Loucy (cell line): ENCODE measurements around the gene ACTR5.

Experiments used
- H2AFZ ChIP-seq: fragments of 200-600 bp; sonication (generic); 2 replicates; pipeline ENCODE4 v1.6.0; 2016; ENCODE audit warnings: antibody characterized with exemption, mild to moderate bottlenecking, low read length, moderate library complexity
- H3F3A ChIP-seq: fragments of 200-600 bp; 2 replicates; pipeline ENCODE4 v1.6.0; 2016; ENCODE audit warnings: antibody characterized with exemption, low read depth, mild to moderate bottlenecking
- H3K27me3 ChIP-seq: fragments of 200-600 bp; sonication (generic); 2 replicates; pipeline ENCODE4 v1.6.1; 2014; ENCODE audit warnings: low read length, mild to moderate bottlenecking; ENCODE audit not compliant: insufficient read depth, poor library complexity, severe bottlenecking
- H3K36me3 ChIP-seq: fragments of 200-600 bp; sonication (generic); 2 replicates; pipeline ENCODE4 v1.6.1; 2016; ENCODE audit warnings: low read length; ENCODE audit not compliant: insufficient read depth
- H3K4me1 ChIP-seq: fragments of 200-600 bp; sonication (generic); 2 replicates; pipeline ENCODE4 v1.5.1; 2014; ENCODE audit warnings: low read length, mild to moderate bottlenecking; ENCODE audit not compliant: insufficient read depth, poor library complexity, severe bottlenecking
- H3K4me2 ChIP-seq: fragments of 200-600 bp; sonication (generic); 2 replicates; pipeline ENCODE4 v1.6.0; 2014; ENCODE audit warnings: antibody characterized with exemption, low read length, low read depth, mild to moderate bottlenecking; ENCODE audit not compliant: poor library complexity, severe bottlenecking
- H3K4me3 ChIP-seq: fragments of 200-600 bp; sonication (generic); 2 replicates; pipeline ENCODE4 v1.5.1; 2014; ENCODE audit warnings: low read length, mild to moderate bottlenecking, mixed read lengths; ENCODE audit not compliant: poor library complexity, severe bottlenecking
- H3K79me2 ChIP-seq: fragments of 200-600 bp; sonication (generic); 2 replicates; pipeline ENCODE4 v1.6.1; 2014; ENCODE audit warnings: low read length; ENCODE audit not compliant: insufficient read depth
- H3K9ac ChIP-seq: fragments of 200-600 bp; sonication (generic); 2 replicates; pipeline ENCODE4 v1.6.0; 2014; ENCODE audit warnings: mild to moderate bottlenecking, low read depth, low read length, moderate library complexity; ENCODE audit not compliant: poor library complexity, severe bottlenecking
- H3K9me2 ChIP-seq: fragments of 200-600 bp; sonication (generic); replicated peaks from 2 replicates; pipeline ENCODE4 v1.6.1; 2016; ENCODE audit warnings: low read depth, low read length, mixed read lengths
- H3K9me3 ChIP-seq: fragments of 200-600 bp; sonication (generic); 2 replicates; pipeline ENCODE4 v1.6.1; 2014; ENCODE audit warnings: mild to moderate bottlenecking, antibody characterized with exemption, low read length, low read depth; ENCODE audit not compliant: insufficient read depth
- H4K20me1 ChIP-seq: fragments of 200-600 bp; sonication (generic); 2 replicates; pipeline ENCODE4 v1.6.0; 2014; ENCODE audit warnings: antibody characterized with exemption, low read length, mild to moderate bottlenecking; ENCODE audit not compliant: insufficient read depth, poor library complexity, severe bottlenecking
- EZH2phosphoT487 ChIP-seq: fragments of 200-600 bp; IDR thresholded peaks from 2 replicates; pipeline ENCODE4 v1.6.1; 2018; ENCODE audit warnings: antibody characterized with exemption, mild to moderate bottlenecking, moderate library complexity, borderline replicate concordance
- TF ChIP-seq, protein P1 (sequence below): fragments of 200-600 bp; sonication (generic); conservative IDR thresholded peaks from 2 replicates; pipeline ENCODE4 v1.5.1; 2014; ENCODE audit warnings: mild to moderate bottlenecking, antibody characterized with exemption, low read length

Gene ACTR5

DNA sequence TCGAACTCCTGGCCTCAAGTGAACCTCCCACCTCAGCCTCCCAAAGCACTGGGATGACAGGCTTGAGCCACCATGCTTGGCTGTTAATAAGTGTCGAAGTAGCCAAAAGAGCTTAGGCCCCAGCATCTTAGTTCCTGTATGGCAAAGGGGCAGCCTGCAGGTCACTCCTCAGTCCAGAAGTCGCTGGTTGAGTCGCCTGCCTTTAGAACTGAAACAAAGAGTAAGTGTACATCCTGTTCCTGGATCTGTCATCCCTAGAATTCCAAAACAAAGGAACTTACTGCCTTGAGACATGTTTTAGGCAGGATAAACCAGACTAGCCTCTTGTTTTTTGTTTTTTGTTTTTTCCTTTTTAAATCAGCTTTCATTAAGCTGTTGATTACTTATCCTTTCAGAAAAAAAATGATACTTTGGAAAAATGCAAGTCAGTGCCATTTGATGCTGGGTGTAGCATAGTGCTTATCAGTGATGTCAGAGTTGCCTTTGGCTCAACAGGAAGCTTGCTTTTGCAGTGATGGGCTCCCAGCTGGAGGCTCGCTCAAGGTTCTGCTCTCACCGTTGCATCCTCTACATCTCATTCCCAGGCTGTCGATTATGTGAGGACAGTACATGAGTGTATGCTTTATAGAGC is 9.0 kb downstream of the ACTR5 start:
- H3K4me3 ChIP-seq, result no peak overlapping the region
- no peaks in the 10 kb centered on the region for H3F3A ChIP-seq
- TF ChIP-seq, protein P1, sequence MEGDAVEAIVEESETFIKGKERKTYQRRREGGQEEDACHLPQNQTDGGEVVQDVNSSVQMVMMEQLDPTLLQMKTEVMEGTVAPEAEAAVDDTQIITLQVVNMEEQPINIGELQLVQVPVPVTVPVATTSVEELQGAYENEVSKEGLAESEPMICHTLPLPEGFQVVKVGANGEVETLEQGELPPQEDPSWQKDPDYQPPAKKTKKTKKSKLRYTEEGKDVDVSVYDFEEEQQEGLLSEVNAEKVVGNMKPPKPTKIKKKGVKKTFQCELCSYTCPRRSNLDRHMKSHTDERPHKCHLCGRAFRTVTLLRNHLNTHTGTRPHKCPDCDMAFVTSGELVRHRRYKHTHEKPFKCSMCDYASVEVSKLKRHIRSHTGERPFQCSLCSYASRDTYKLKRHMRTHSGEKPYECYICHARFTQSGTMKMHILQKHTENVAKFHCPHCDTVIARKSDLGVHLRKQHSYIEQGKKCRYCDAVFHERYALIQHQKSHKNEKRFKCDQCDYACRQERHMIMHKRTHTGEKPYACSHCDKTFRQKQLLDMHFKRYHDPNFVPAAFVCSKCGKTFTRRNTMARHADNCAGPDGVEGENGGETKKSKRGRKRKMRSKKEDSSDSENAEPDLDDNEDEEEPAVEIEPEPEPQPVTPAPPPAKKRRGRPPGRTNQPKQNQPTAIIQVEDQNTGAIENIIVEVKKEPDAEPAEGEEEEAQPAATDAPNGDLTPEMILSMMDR, result no peak
- TF ChIP-seq EZH2phosphoT487, result no peak
- H3K4me1 ChIP-seq, result no peaks in the 10 kb centered on the region
- H3K36me3 ChIP-seq, result peaks cover 44% of the 10 kb centered on the region
- no peaks in the 10 kb centered on the region for H4K20me1 ChIP-seq
- no peak overlapping the region for H3K9ac ChIP-seq
- no peaks in the 10 kb centered on the region for H3K27me3 ChIP-seq
- no peak overlapping the region for H2AFZ ChIP-seq
- no peak overlapping the region for H3K4me2 ChIP-seq
- no peaks in the 10 kb centered on the region for H3K9me2 ChIP-seq
- H3K9me3 ChIP-seq, result no peaks in the 10 kb centered on the region
- 0 out of 2 replicates have a peak, but pooled peaks cover 3% of the 10 kb centered on the region for H3K79me2 ChIP-seq

DNA sequence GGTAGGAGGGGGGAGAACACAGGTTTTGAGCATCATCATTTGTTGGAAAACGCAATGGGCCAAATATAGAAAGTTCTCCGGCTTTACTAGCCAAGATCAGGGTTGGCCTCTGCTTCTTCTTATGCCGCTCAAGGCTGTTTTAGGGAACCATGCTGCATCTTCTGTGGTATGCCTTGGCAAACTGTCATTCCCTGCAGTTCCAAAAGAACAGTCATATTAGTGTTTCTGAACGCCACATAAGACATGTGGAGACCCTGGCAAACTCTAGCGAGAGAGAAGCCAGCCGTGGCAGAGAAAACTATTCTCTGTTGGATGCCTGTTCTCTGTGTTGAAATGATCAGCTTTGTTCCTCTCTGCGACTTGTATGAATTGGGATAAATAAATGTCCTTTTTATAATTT is 10.8 kb downstream of the ACTR5 start:
- no peak overlapping the region for H2AFZ ChIP-seq
- H3K27me3 ChIP-seq, result no peaks in the 10 kb centered on the region
- no peak overlapping the region for H3K4me2 ChIP-seq
- H3K9me2 ChIP-seq, result no peaks in the 10 kb centered on the region
- H3K36me3 ChIP-seq, result peaks cover 52% of the 10 kb centered on the region
- no peaks in the 10 kb centered on the region for H3F3A ChIP-seq
- no peak overlapping the region for H3K9ac ChIP-seq
- H4K20me1 ChIP-seq, result no peaks in the 10 kb centered on the region
- H3K4me3 ChIP-seq, result no peak overlapping the region
- TF ChIP-seq EZH2phosphoT487, result no peak
- TF ChIP-seq, protein P1, result no peak
- no peaks in the 10 kb centered on the region for H3K79me2 ChIP-seq
- no peaks in the 10 kb centered on the region for H3K4me1 ChIP-seq
- H3K9me3 ChIP-seq, result no peaks in the 10 kb centered on the region

DNA sequence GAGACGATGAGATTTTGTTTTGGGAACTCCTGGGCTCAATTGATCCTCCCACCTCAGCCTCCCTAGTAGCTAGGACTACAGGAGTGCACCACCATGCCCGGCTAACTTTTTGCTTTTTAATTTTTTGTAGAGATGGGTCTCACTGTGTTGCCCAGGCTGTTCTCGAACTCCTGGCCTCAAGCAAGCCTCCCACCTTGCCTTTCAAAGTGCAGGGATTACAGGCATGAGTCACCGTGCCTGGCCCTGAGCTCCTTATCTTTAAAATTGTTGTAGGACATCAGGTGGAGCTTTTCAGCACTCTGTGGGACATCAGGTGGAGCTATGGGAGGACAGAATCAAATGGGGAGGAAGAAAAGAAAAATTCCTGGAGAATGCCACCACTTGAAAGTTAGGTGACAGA is 12.7 kb downstream of the ACTR5 start:
- H3K9ac ChIP-seq, result no peak overlapping the region
- no peaks in the 10 kb centered on the region for H3K27me3 ChIP-seq
- H3K36me3 ChIP-seq, result peaks cover 53% of the 10 kb centered on the region; the same call in 1 of the 2 replicates
- H3K79me2 ChIP-seq, result no peaks in the 10 kb centered on the region
- no peaks in the 10 kb centered on the region for H3K4me1 ChIP-seq
- H3K4me3 ChIP-seq, result no peak overlapping the region
- H3K4me2 ChIP-seq, result no peak overlapping the region
- H2AFZ ChIP-seq, result no peak overlapping the region
- TF ChIP-seq EZH2phosphoT487, result no peak
- TF ChIP-seq, protein P1, result no peak
- no peaks in the 10 kb centered on the region for H4K20me1 ChIP-seq
- no peaks in the 10 kb centered on the region for H3K9me2 ChIP-seq
- H3K9me3 ChIP-seq, result no peaks in the 10 kb centered on the region
- no peaks in the 10 kb centered on the region for H3F3A ChIP-seq
